GM12878 (cell line): ENCODE results near the gene ADCY5. TPM values are rescaled to one million over a fixed set of nuclear protein-coding genes. Genes with fewer than 3 reads are reported as not detected.

Experiments
- ATAC-seq: fragments of 200-7000 bp; cut with Tn5 transposase; 3 replicates; pipeline ENCODE4 v1.9.1; 2020; ENCODE audit warnings: mild to moderate bottlenecking, moderate library complexity
- BruUV-seq: library from RNA; stranded (reverse); fragments of 400-500 nt; replicated peaks from 2 replicates; lab custom pipeline; 2021; lab: Mats Ljungman, UMichigan
- CTCF ChIA-PET: fragments of 300-600 bp; sonication (Branson Sonifier 250); formaldehyde crosslinking; extraction: SDS; loops from one replicate; lab custom pipeline; 2021; ENCODE audit warnings: inconsistent platforms; lab: Yijun Ruan, JAX
- POLR2A ChIA-PET: fragments of 350-600 bp; formaldehyde crosslinking; extraction: SDS; loops from one replicate; lab custom pipeline; 2021; ENCODE audit warnings: inconsistent platforms; lab: Charles Lee
- RAD21 ChIA-PET: fragments of 300-600 bp; sonication (Branson Sonifier 250); formaldehyde crosslinking; loops from one replicate; lab custom pipeline; 2023; ENCODE audit warnings: antibody characterized with exemption; ENCODE audit not compliant: unreplicated experiment; lab: Charles Lee
- SMC1A ChIA-PET: fragments of 300-600 bp; sonication (Branson Sonifier 250); formaldehyde crosslinking; loops from one replicate; lab custom pipeline; 2023; ENCODE audit not compliant: unreplicated experiment, uncharacterized antibody; lab: Charles Lee
- DNase-seq: peaks from one replicate; pipeline ENCODE4 v3.0.0-alpha.2; 2011; ENCODE audit warnings: low read depth, low spot score
- FAIRE-seq: peaks from 3 replicates; lab custom pipeline; 2011; peaks lifted over from hg19 to GRCh38; lab: Jason Lieb, UNC
- H2AFZ ChIP-seq: 2 replicates; pipeline ENCODE4 v1.6.0; 2011; ENCODE audit warnings: low read depth, low read length, control low read depth; ENCODE audit not compliant: control insufficient read depth
- H3K27ac ChIP-seq: 2 replicates; pipeline ENCODE4 v1.5.1; 2011; ENCODE audit warnings: control low read depth; ENCODE audit not compliant: control insufficient read depth, insufficient read depth
- H3K27me3 ChIP-seq, 2 experiments: replicated peaks in 1 of 2; 2 replicates each; pipeline versions ENCODE4 v1.6.0 to v1.6.1; 2011; ENCODE audit warnings: low read length in 1 of 2; ENCODE audit not compliant: control insufficient read depth in 2 of 2, insufficient read depth in 2 of 2
- H3K36me3 ChIP-seq, 2 experiments: 2 replicates each; pipeline ENCODE4 v1.5.1; 2011; ENCODE audit warnings: low read length in 1 of 2; ENCODE audit not compliant: control insufficient read depth in 2 of 2, insufficient read depth in 2 of 2
- H3K4me1 ChIP-seq: 2 replicates; pipeline ENCODE4 v1.6.1; 2011; ENCODE audit warnings: mild to moderate bottlenecking, low read length, moderate library complexity, mixed read lengths; ENCODE audit not compliant: control insufficient read depth, insufficient read depth
- H3K4me2 ChIP-seq: 2 replicates; pipeline ENCODE4 v1.6.0; 2011; ENCODE audit warnings: control low read depth; ENCODE audit not compliant: control insufficient read depth, insufficient read depth
- H3K4me3 ChIP-seq: fragments of 200-600 bp; sonication (generic); 2 replicates; pipeline ENCODE4 v1.5.1; 2016
- H3K79me2 ChIP-seq: 2 replicates; pipeline ENCODE4 v1.6.0; 2011; ENCODE audit warnings: low read length; ENCODE audit not compliant: control insufficient read depth, insufficient read depth
- H3K9ac ChIP-seq: 2 replicates; pipeline ENCODE4 v1.8.0; 2011; ENCODE audit warnings: low read length, control low read depth, mixed read lengths; ENCODE audit not compliant: control insufficient read depth, insufficient read depth
- H3K9me3 ChIP-seq: replicated peaks from 3 replicates; pipeline ENCODE4 v1.5.1; 2011; ENCODE audit warnings: mild to moderate bottlenecking, low read length; ENCODE audit not compliant: control insufficient read depth, insufficient read depth
- H4K20me1 ChIP-seq: 2 replicates; pipeline ENCODE4 v1.6.0; 2011; ENCODE audit not compliant: control insufficient read depth, insufficient read depth
- BACH1 ChIP-seq: fragments of 450-650 bp; IDR thresholded peaks from 2 replicates; pipeline ENCODE4 v1.6.1; 2017; ENCODE audit warnings: mild to moderate bottlenecking, borderline replicate concordance
- CBFB ChIP-seq: IDR thresholded peaks from 2 replicates; pipeline ENCODE4 v1.6.1; 2016; ENCODE audit warnings: antibody characterized with exemption, low read depth
- FOS ChIP-seq: IDR thresholded peaks from 3 replicates; pipeline ENCODE4 v1.6.1; 2011; ENCODE audit warnings: borderline replicate concordance; ENCODE audit not compliant: insufficient read length; ENCODE audit errors: extremely low read depth
- GATAD2B ChIP-seq: fragments of 450-650 bp; conservative IDR thresholded peaks from 2 replicates; pipeline ENCODE4 v1.6.1; 2017; ENCODE audit warnings: low read depth, mild to moderate bottlenecking, moderate library complexity
- KLF5 ChIP-seq: fragments of 450-650 bp; IDR thresholded peaks from 2 replicates; pipeline ENCODE4 v1.6.1; 2014; ENCODE audit warnings: mild to moderate bottlenecking; ENCODE audit not compliant: partially characterized antibody
- POLR2AphosphoS2 ChIP-seq: IDR thresholded peaks from 2 replicates; pipeline ENCODE4 v1.6.1; 2011; ENCODE audit warnings: low read depth, mild to moderate bottlenecking, low read length, improper control_type of control experiment, moderate library complexity
- POLR2AphosphoS5 ChIP-seq: IDR thresholded peaks from 2 replicates; pipeline ENCODE4 v1.6.1; 2011; ENCODE audit warnings: mild to moderate bottlenecking, low read length, inconsistent platforms
- PRDM15 ChIP-seq: fragments of 450-650 bp; formaldehyde crosslinking; IDR thresholded peaks from 2 replicates; pipeline ENCODE4 v1.4.0; 2020; ENCODE audit warnings: mild to moderate bottlenecking, moderate library complexity
- RUNX3 ChIP-seq: IDR thresholded peaks from 2 replicates; pipeline ENCODE4 v1.6.1; 2012; ENCODE audit warnings: low read length, inconsistent platforms
- SMAD5 ChIP-seq: IDR thresholded peaks from 2 replicates; pipeline ENCODE4 v1.6.1; 2016; ENCODE audit warnings: antibody characterized with exemption, low read depth
- SREBF2 ChIP-seq: IDR thresholded peaks from 2 replicates; pipeline ENCODE4 v1.6.1; 2012; ENCODE audit warnings: mild to moderate bottlenecking, low read length
- STAT1 ChIP-seq: fragments of 450-650 bp; conservative IDR thresholded peaks from 2 replicates; pipeline ENCODE4 v1.6.1; 2014; ENCODE audit warnings: antibody characterized with exemption, mild to moderate bottlenecking
- ZNF207 ChIP-seq: fragments of 450-650 bp; IDR thresholded peaks from 2 replicates; pipeline ENCODE4 v1.6.1; 2014; ENCODE audit warnings: antibody characterized with exemption, mild to moderate bottlenecking, borderline replicate concordance
- ZSCAN29 ChIP-seq: fragments of 450-650 bp; IDR thresholded peaks from 2 replicates; pipeline ENCODE4 v1.6.1; 2017; ENCODE audit warnings: mild to moderate bottlenecking, moderate library complexity
- WGBS: methylation state at CpG from one replicate; pipeline ENCODE4 v1.1.6; 2016; ENCODE audit warnings: low lambda C conversion rate; ENCODE audit not compliant: insufficient replicate concordance, insufficient coverage; ENCODE audit errors: missing lambda C conversion rate; 5-methylcytosine and 5-hydroxymethylcytosine counted together
- in situ Hi-C: fragments of 300-500 bp; cut with MboI; formaldehyde crosslinking; loops from 9 replicates; pipeline ENCODE4 v1.14.3; 2018; ENCODE audit warnings: mixed read lengths
- intact Hi-C: fragments of 100-400 bp; cut with micrococcal nuclease; formaldehyde crosslinking; loops from one replicate; pipeline ENCODE4 v1.14.2; 2022; ENCODE audit not compliant: unreplicated experiment
- polyA plus RNA-seq, 11 experiments: library from polyadenylated mRNA; depleted of rRNA in 4 of 11; unstranded in 6 of 11; stranded (reverse) in 5 of 11; fragments of >200 nt; fragmentation: Nextera tagmentation in 4 of 11; fragmentation: Illumina TruSeq in 1 of 11; extraction: Ambion mirVana in 4 of 11; extraction: Trizol in 1 of 11; gene quantifications; 1 replicate in 1 of 11; 2 replicates in 10 of 11; pipeline versions ENCODE4 v1.2.1 to v1.2.3, GENCODE V29; 2011 to 2016; ENCODE audit warnings: inconsistent platforms in 2 of 11, missing spikeins in 2 of 11, low read depth in 1 of 11
- total RNA-seq, 4 experiments: library from RNA; depleted of rRNA in 3 of 4; stranded (reverse); fragments of >200 nt in 3 of 4; fragmentation: Illumina TruSeq in 1 of 4; extraction: Trizol in 1 of 4; gene quantifications; 2 replicates each; pipeline versions ENCODE4 v1.2.1 to v1.2.3, GENCODE V29; 2013 to 2021
- TF ChIP-seq, protein P1 (sequence below): fragments of 450-650 bp; IDR thresholded peaks from 2 replicates; pipeline ENCODE4 v1.6.1; 2014; ENCODE audit warnings: mild to moderate bottlenecking
- TF ChIP-seq, protein P2 (sequence below): IDR thresholded peaks from 2 replicates; pipeline ENCODE4 v1.6.1; 2012; ENCODE audit warnings: low read length, inconsistent platforms

ADCY5 gene
- total and polyA plus RNA-seq, 10 of the 15 experiments (the other 5 are each of a cell fraction or from before 2014, with no cell fraction given): under 0.01 to 0.24 (median 0.02) TPM; not detected in 4

DNA sequence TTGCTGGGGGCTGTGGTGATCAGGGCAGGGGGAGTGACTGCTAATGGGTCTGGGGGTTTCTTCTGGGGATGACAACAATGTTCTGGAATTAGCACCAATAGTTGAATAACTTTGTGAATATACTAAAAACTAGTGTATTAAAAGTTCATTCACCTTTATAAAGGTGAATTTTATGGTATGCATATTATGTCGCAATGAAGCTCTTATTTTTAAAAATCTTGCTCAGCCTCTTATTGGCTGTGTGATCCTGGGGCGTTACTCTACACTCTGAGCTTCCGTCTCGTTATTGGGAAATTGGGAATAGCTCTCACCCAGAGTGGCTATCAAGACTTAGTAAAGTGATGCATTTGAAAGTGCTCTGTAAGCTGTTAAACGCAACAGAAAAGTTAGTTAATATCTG lies 141.8 kb downstream of the ADCY5 start:
- Histone ChIP-seq H3K36me3 (no peaks in the 10 kb centered on the region), H3K9me3 (no peaks in the 10 kb centered on the region), H3K4me1 (no peaks in the 10 kb centered on the region), H4K20me1 (no peaks in the 10 kb centered on the region), H3K4me3 (no peak overlapping the region), H3K9ac (no peak overlapping the region), H3K4me2 (no peak overlapping the region), H3K27ac (no peak overlapping the region), H3K79me2 (no peaks in the 10 kb centered on the region), H3K27me3 (peaks cover 0 to 1% of the 10 kb centered on the region in 2 experiments; a peak in 2 of 4 replicates), H2AFZ (no peak overlapping the region)
- FAIRE-seq: no peak
- in situ Hi-C loops: no loop called here
- CTCF ChIA-PET: interaction anchor here (0.5 to 1.7 kb wide), 5 partner anchors 13 to 552 kb away, joined by 3 to 4 read pairs (median 3); no protein-coding TSS in a partner anchor
- TF ChIP-seq POLR2AphosphoS2 (no peak), SREBF2 (no peak), FOS (no peak), RUNX3 (no peak), ZSCAN29 (no peak), CBFB (no peak), SMAD5 (no peak), ZNF207 (no peak), BACH1 (no peak), GATAD2B (no peak), STAT1 (no peak), PRDM15 (no peak), KLF5 (no peak), POLR2AphosphoS5 (no peak)
- TF ChIP-seq, protein P1, sequence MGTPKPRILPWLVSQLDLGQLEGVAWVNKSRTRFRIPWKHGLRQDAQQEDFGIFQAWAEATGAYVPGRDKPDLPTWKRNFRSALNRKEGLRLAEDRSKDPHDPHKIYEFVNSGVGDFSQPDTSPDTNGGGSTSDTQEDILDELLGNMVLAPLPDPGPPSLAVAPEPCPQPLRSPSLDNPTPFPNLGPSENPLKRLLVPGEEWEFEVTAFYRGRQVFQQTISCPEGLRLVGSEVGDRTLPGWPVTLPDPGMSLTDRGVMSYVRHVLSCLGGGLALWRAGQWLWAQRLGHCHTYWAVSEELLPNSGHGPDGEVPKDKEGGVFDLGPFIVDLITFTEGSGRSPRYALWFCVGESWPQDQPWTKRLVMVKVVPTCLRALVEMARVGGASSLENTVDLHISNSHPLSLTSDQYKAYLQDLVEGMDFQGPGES: no peak
- TF ChIP-seq, protein P2, sequence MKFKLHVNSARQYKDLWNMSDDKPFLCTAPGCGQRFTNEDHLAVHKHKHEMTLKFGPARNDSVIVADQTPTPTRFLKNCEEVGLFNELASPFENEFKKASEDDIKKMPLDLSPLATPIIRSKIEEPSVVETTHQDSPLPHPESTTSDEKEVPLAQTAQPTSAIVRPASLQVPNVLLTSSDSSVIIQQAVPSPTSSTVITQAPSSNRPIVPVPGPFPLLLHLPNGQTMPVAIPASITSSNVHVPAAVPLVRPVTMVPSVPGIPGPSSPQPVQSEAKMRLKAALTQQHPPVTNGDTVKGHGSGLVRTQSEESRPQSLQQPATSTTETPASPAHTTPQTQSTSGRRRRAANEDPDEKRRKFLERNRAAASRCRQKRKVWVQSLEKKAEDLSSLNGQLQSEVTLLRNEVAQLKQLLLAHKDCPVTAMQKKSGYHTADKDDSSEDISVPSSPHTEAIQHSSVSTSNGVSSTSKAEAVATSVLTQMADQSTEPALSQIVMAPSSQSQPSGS: no peak
- SMC1A ChIA-PET: no interaction called here
- no TSS peak for BruUV-seq
- POLR2A ChIA-PET: no interaction called here
- 56% methylated on average over 5 of the region's 5 CpGs for WGBS
- no peak for ATAC-seq
- RAD21 ChIA-PET: no interaction called here
- DNase-seq: no peak
- intact Hi-C loops: no loop called here
